Right renal cortex interstitium (tissue), 3 donors: ENCODE data around the gene HNMT. TPM values are rescaled to one million over a fixed set of nuclear protein-coding genes. Genes with fewer than 3 reads are reported as not detected.

Experiments
- DNase-seq, 3 donors: peaks; one replicate each; pipeline ENCODE4 v3.0.0-alpha.2; 2013; ENCODE audit warnings: low read depth in 3 of 3, low spot score in 2 of 3
- polyA plus RNA-seq, 3 donors: library from polyadenylated mRNA; unstranded; fragments of 120-200 nt; gene quantifications; one replicate each; pipeline ENCODE4 v1.2.1, GENCODE V29; 2013; ENCODE audit not compliant: insufficient read length in 3 of 3

The HNMT gene
- polyA plus RNA-seq, 3 donors: 66.9 to 84.9 (median 70.9) TPM

GRCh38 chr2:138009622-138010021 is 45.3 kb downstream of the HNMT start:
- no peak for DNase-seq

- DNase-seq: no peak
Measured at GRCh38 chr2:138010890-138011289, 46.6 kb downstream of the HNMT start.

- DNase-seq: no peak
Measured at GRCh38 chr2:138012082-138012481, 47.8 kb downstream of the HNMT start.

GRCh38 chr2:138012968-138013367 is 48.7 kb downstream of the HNMT start:
- no peak for DNase-seq

GRCh38 chr2:138013639-138014038 is 49.4 kb downstream of the HNMT start:
- DNase-seq: no peak

- DNase-seq: no peak
Measured at GRCh38 chr2:138015494-138015893, 51.2 kb downstream of the HNMT start.

- no peak for DNase-seq
Measured at GRCh38 chr2:138016351-138017087, 52.2 kb downstream of the HNMT start.

GRCh38 chr2:138017824-138018223 is 53.6 kb downstream of the HNMT start:
- no peak for DNase-seq

GRCh38 chr2:138018866-138019688 is 54.8 kb downstream of the HNMT start:
- DNase-seq: no peak

- DNase-seq: no peak
Measured at GRCh38 chr2:138020432-138020831, 56.2 kb downstream of the HNMT start.

- no peak for DNase-seq
Measured at GRCh38 chr2:138021154-138021553, 56.9 kb downstream of the HNMT start.

- DNase-seq: no peak
Measured at GRCh38 chr2:138023298-138023697, 59.0 kb downstream of the HNMT start.

GRCh38 chr2:138023976-138024375 is 59.7 kb downstream of the HNMT start:
- DNase-seq: no peak

- no peak for DNase-seq
Measured at GRCh38 chr2:138026111-138027020, 62.1 kb downstream of the HNMT start.

- no peak for DNase-seq
Measured at GRCh38 chr2:138028538-138028937, 64.3 kb downstream of the HNMT start.

GRCh38 chr2:138029276-138029675 is 65.0 kb downstream of the HNMT start:
- DNase-seq: no peak

GRCh38 chr2:138030459-138030858 is 66.2 kb downstream of the HNMT start:
- DNase-seq: no peak

GRCh38 chr2:138032334-138032733 is 68.1 kb downstream of the HNMT start:
- DNase-seq: no peak

- DNase-seq: no peak
Measured at GRCh38 chr2:138034536-138034935, 70.3 kb downstream of the HNMT start.

- DNase-seq: no peak
Measured at GRCh38 chr2:138035608-138036217, 71.4 kb downstream of the HNMT start.

- no peak for DNase-seq
Measured at GRCh38 chr2:138036522-138036921, 72.2 kb downstream of the HNMT start.
